ENCODE results near the gene LAT. TPM values are rescaled to one million over a fixed set of nuclear protein-coding genes. Genes with fewer than 3 reads are reported as not detected.

The LAT gene
- total and polyA plus RNA-seq, 2 of the 13 experiments (the other 11 are each of a cell fraction or from before 2014, with no cell fraction given), result 2.0 to 3.0 TPM

GRCh38 chr16:29024278-29024677 lies 39.4 kb downstream of the LAT start (continued):
- no peak for TF ChIP-seq PAWR (CRISPR knock-in tag; IDR thresholded peaks at IDR 0.05; ENCODE audit: borderline replicate concordance)

- ChIA-PET CTCF (ENCODE audit: low intra/inter-chr PET ratio, low total read pairs) (no interaction called here), POLR2A (no interaction called here)
- Histone ChIP-seq H3K79me2 (ENCODE audit: insufficient read depth, low read length) (no peaks in the 10 kb centered on the region), H3K27me3 (ENCODE audit: control insufficient read depth in 1 of 2, insufficient read depth in 2 of 2, low read length in 2 of 2) (peaks cover 7 to 33% of the 10 kb centered on the region in 2 experiments), H3K9ac (ENCODE audit: insufficient read depth, low read depth, low read length) (no peak overlapping the region), H3K36me3 (replicated peaks in 1 of 2; ENCODE audit: control insufficient read depth in 1 of 2, insufficient read depth in 2 of 2, low read length in 2 of 2) (no peaks in the 10 kb centered on the region), H2AFZ (ENCODE audit: low read length) (no peak overlapping the region), H3K9me3 (ENCODE audit: low read length) (no peaks in the 10 kb centered on the region), H3K4me1 (ENCODE audit: insufficient read depth, low read length) (no peaks in the 10 kb centered on the region), H3K4me2 (ENCODE audit: low read depth, low read length) (no peak overlapping the region), H3K27ac (ENCODE audit: extremely low read length, insufficient read depth, low read length) (no peak overlapping the region), H3K4me3 (replicated peaks in 1 of 3; ENCODE audit: insufficient read depth in 1 of 3, low read depth in 2 of 3, low read length in 3 of 3) (no peak overlapping the region), H4K20me1 (ENCODE audit: insufficient read depth, low read length) (no peaks in the 10 kb centered on the region)
- intact Hi-C loops (cut with micrococcal nuclease; ENCODE audit: unreplicated experiment) (no loop called here), in situ Hi-C loops (cut with HindIII; ENCODE audit: extremely low pct_ligation_motif_present, low pct_unique_long_range_greater_than_20kb) (no loop called here)
- TF ChIP-seq MED13 (CRISPR knock-in tag; IDR thresholded peaks at IDR 0.05), result no peak
- no peak for TF ChIP-seq ZBTB38 (CRISPR knock-in tag; IDR thresholded peaks at IDR 0.05)
- TF ChIP-seq RCOR2 (CRISPR knock-in tag; IDR thresholded peaks at IDR 0.05), result no peak
- TF ChIP-seq MAFK (conservative IDR thresholded peaks at IDR 0.05 in 1 of 2, IDR thresholded peaks at IDR 0.05 in 1 of 2; ENCODE audit: low read length in 2 of 2), result no peak
- no peak for TF ChIP-seq HCFC1 (IDR thresholded peaks at IDR 0.05; ENCODE audit: low read depth, low read length)
- TF ChIP-seq KLF16 (CRISPR knock-in tag; IDR thresholded peaks at IDR 0.05), result no peak
- TF ChIP-seq MEF2D (CRISPR knock-in tag; IDR thresholded peaks at IDR 0.05), result no peak
- no peak for TF ChIP-seq ZNF781 (CRISPR knock-in tag; IDR thresholded peaks at IDR 0.05; ENCODE audit: borderline replicate concordance, not compliant biosample characterization)
- TF ChIP-seq E2F2 (CRISPR knock-in tag; IDR thresholded peaks at IDR 0.05; ENCODE audit: borderline replicate concordance), result no peak
- no peak for TF ChIP-seq RFX3 (CRISPR knock-in tag; IDR thresholded peaks at IDR 0.05)
- no peak for DNase-seq (ENCODE audit: low spot score)
- FAIRE-seq, result no peak
- BruUV-seq (replicated peaks), result no TSS peak
- ATAC-seq, result no peak
- WGBS (ENCODE audit: low lambda C conversion rate), result 18% methylated on average over 5 of the region's 5 CpGs
These were observed 40.4 kb downstream of the LAT start for GRCh38 chr16:29025218-29025617.

Measured in HepG2 (cell line).